GM23248 (cell line): ENCODE data around the gene AKR1C1.

ENCODE experiments used
- EZH2 ChIP-seq: fragments of 200-600 bp; sonication (generic); IDR thresholded peaks from 2 replicates; pipeline ENCODE4 v1.6.1; 2018; ENCODE audit warnings: antibody characterized with exemption, mild to moderate bottlenecking; ENCODE audit not compliant: insufficient read depth, poor library complexity, severe bottlenecking
- EZH2phosphoT487 ChIP-seq: fragments of 200-600 bp; sonication (generic); IDR thresholded peaks from 2 replicates; pipeline ENCODE4 v1.6.1; 2018; ENCODE audit warnings: antibody characterized with exemption, moderate library complexity, mild to moderate bottlenecking, low read depth; ENCODE audit not compliant: insufficient read depth

DNA sequence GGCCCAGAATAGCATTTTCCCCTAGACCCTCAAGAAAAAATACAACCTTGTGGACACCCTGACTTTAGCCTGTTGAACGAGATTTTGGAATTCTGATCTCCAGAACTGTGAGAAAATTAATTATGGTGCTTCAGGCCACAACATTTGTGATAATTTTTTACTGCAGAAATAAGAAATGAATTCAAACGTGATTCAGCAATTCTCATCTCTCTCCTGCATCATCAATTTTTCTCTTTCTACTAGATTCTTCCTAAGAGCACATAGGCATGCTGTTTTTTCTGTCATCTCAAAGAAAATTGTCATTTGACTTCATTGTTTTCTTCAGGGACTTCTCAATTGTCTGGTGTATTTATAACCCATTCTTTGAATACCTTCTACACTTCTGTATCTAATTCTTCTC is 49.4 kb downstream of the AKR1C1 start:
- no peak for TF ChIP-seq EZH2
- no peak for TF ChIP-seq EZH2phosphoT487
